H1 (cell line): ENCODE measurements around the gene NEUROD4. TPM values are rescaled to one million over a fixed set of nuclear protein-coding genes. Genes with fewer than 3 reads are reported as not detected.

Experiments
- CTCF ChIA-PET: fragments of 300-600 bp; sonication (Branson Sonifier 250); formaldehyde crosslinking; loops from one replicate; lab custom pipeline; 2021; ENCODE audit not compliant: partially characterized antibody; lab: Charles Lee
- POLR2A ChIA-PET: fragments of 300-600 bp; sonication (Branson Sonifier 250); formaldehyde crosslinking; loops from one replicate; lab custom pipeline; 2021; ENCODE audit warnings: inconsistent platforms; ENCODE audit not compliant: partially characterized antibody; lab: Charles Lee
- DNase-seq, 2 experiments: peaks; one replicate each; pipeline versions ENCODE4 v3.0.0 to v3.0.0-alpha.2; 2010 to 2022; ENCODE audit warnings: low spot score in 2 of 2, low read depth in 1 of 2, mixed read lengths in 1 of 2
- FAIRE-seq: peaks from 2 replicates; lab custom pipeline; 2011; peaks lifted over from hg19 to GRCh38; lab: Jason Lieb, UNC
- H2AFZ ChIP-seq: 2 replicates; pipeline ENCODE4 v1.8.1; 2012; ENCODE audit warnings: low read length, inconsistent platforms
- H2AK5ac ChIP-seq: 2 replicates; pipeline ENCODE4 v1.6.1; 2013; ENCODE audit warnings: low read depth, low read length
- H2BK120ac ChIP-seq: replicated peaks from 2 replicates; pipeline ENCODE3; 2013; ENCODE audit warnings: low read depth, low read length, inconsistent platforms
- H2BK12ac ChIP-seq: 2 replicates; pipeline ENCODE4 v1.6.1; 2013; ENCODE audit warnings: low read depth, low read length
- H2BK15ac ChIP-seq: 2 replicates; pipeline ENCODE4 v1.6.1; 2013; ENCODE audit warnings: low read length
- H2BK20ac ChIP-seq: 2 replicates; pipeline ENCODE4 v1.6.1; 2013; ENCODE audit warnings: low read length
- H2BK5ac ChIP-seq: 2 replicates; pipeline ENCODE4 v1.6.1; 2013; ENCODE audit warnings: low read depth, low read length
- H3K14ac ChIP-seq: 2 replicates; pipeline ENCODE4 v1.6.1; 2013; ENCODE audit warnings: inconsistent platforms; ENCODE audit not compliant: insufficient read length
- H3K18ac ChIP-seq: 2 replicates; pipeline ENCODE4 v1.6.1; 2013; ENCODE audit warnings: low read length; ENCODE audit errors: extremely low read depth
- H3K23ac ChIP-seq: 2 replicates; pipeline ENCODE4 v1.6.1; 2013; ENCODE audit warnings: inconsistent platforms; ENCODE audit not compliant: insufficient read length
- H3K23me2 ChIP-seq: 2 replicates; pipeline ENCODE4 v1.6.1; 2013; ENCODE audit warnings: low read depth, low read length
- H3K27ac ChIP-seq: 2 replicates; pipeline ENCODE4 v1.6.1; 2011; ENCODE audit warnings: low read depth, low read length, inconsistent platforms
- H3K27me3 ChIP-seq, 4 experiments: replicated peaks in 1 of 4; 1 replicate in 1 of 4; 2 replicates in 3 of 4; pipeline versions ENCODE4 v1.6.1 to v1.8.1; 2011 to 2013; ENCODE audit warnings: low read length in 3 of 4, mild to moderate bottlenecking in 3 of 4, inconsistent platforms in 2 of 4, mixed read lengths in 2 of 4, moderate library complexity in 1 of 4; ENCODE audit not compliant: control insufficient read depth in 3 of 4, insufficient read depth in 3 of 4; ENCODE audit errors: extremely low read depth in 1 of 4
- H3K36me3 ChIP-seq, 4 experiments: 2 replicates each; pipeline versions ENCODE4 v1.6.1 to v1.8.1; 2011 to 2013; ENCODE audit warnings: mild to moderate bottlenecking in 4 of 4, low read length in 3 of 4, moderate library complexity in 2 of 4, control low read depth in 1 of 4, inconsistent platforms in 1 of 4; ENCODE audit not compliant: insufficient read depth in 4 of 4, control insufficient read depth in 2 of 4
- H3K4ac ChIP-seq: replicated peaks from 2 replicates; pipeline ENCODE3; 2013; ENCODE audit warnings: low read length, low read depth, mixed read lengths, inconsistent platforms; ENCODE audit not compliant: insufficient read length
- H3K4me1 ChIP-seq, 4 experiments: replicated peaks in 1 of 4; 1 replicate in 1 of 4; 2 replicates in 3 of 4; pipeline versions ENCODE4 v1.6.1 to v1.8.1; 2011 to 2013; ENCODE audit warnings: low read length in 3 of 4, inconsistent platforms in 2 of 4, mixed read lengths in 1 of 4; ENCODE audit not compliant: insufficient read depth in 4 of 4, control insufficient read depth in 3 of 4
- H3K4me2 ChIP-seq, 2 experiments: 2 replicates each; pipeline versions ENCODE4 v1.6.1 to v1.8.1; 2011 to 2013; ENCODE audit warnings: low read depth in 2 of 2, low read length in 2 of 2, control low read depth in 1 of 2, inconsistent platforms in 1 of 2, mild to moderate bottlenecking in 1 of 2; ENCODE audit not compliant: insufficient read depth in 1 of 2
- H3K4me3 ChIP-seq, 4 experiments: fragments of 200-600, 300-600 bp in 1 of 4; sonication (generic), shearing (Covaris generic), sonication (Bioruptor Twin) in 1 of 4; 2 replicates each; pipeline versions ENCODE4 v1.5.1 to v1.8.1; 2011 to 2016; ENCODE audit warnings: low read length in 4 of 4, low read depth in 3 of 4, control low read depth in 2 of 4, inconsistent platforms in 2 of 4, mild to moderate bottlenecking in 2 of 4, mixed read lengths in 1 of 4, moderate library complexity in 1 of 4; ENCODE audit not compliant: insufficient read depth in 2 of 4; ENCODE audit errors: extremely low read depth in 1 of 4
- H3K56ac ChIP-seq: replicated peaks from 2 replicates; pipeline ENCODE3; 2013; ENCODE audit warnings: low read depth, mild to moderate bottlenecking, mixed read lengths, low read length, inconsistent platforms; ENCODE audit not compliant: insufficient read length
- H3K79me1 ChIP-seq: 2 replicates; pipeline ENCODE4 v1.6.1; 2013; ENCODE audit warnings: low read depth, low read length, control low read depth
- H3K79me2 ChIP-seq, 2 experiments: 2 replicates each; pipeline versions ENCODE4 v1.6.1 to v1.8.1; 2012 to 2013; ENCODE audit warnings: low read length in 2 of 2, mild to moderate bottlenecking in 2 of 2, inconsistent platforms in 1 of 2; ENCODE audit not compliant: insufficient read depth in 2 of 2, control insufficient read depth in 1 of 2
- H3K9ac ChIP-seq, 4 experiments: replicated peaks in 1 of 4; 1 replicate in 1 of 4; 2 replicates in 3 of 4; pipeline versions ENCODE4 v1.6.1 to v1.8.1; 2011 to 2013; ENCODE audit warnings: low read depth in 3 of 4, low read length in 3 of 4, control low read depth in 2 of 4, mild to moderate bottlenecking in 2 of 4, moderate library complexity in 2 of 4, inconsistent platforms in 1 of 4; ENCODE audit errors: extremely low read depth in 1 of 4
- H3K9me3 ChIP-seq, 2 experiments: 2 replicates each; pipeline versions ENCODE4 v1.6.1 to v1.8.1; 2012 to 2013; ENCODE audit warnings: mild to moderate bottlenecking in 2 of 2, moderate library complexity in 2 of 2, control low read depth in 1 of 2, inconsistent platforms in 1 of 2, low read depth in 1 of 2, low read length in 1 of 2, mixed read lengths in 1 of 2; ENCODE audit not compliant: insufficient read depth in 2 of 2
- H4K20me1 ChIP-seq, 2 experiments: replicated peaks in 1 of 2; 2 replicates each; pipeline versions ENCODE3 to v1.8.1; 2011 to 2013; ENCODE audit warnings: inconsistent platforms in 2 of 2, low read length in 2 of 2, mild to moderate bottlenecking in 1 of 2; ENCODE audit not compliant: insufficient read depth in 2 of 2, control insufficient read depth in 1 of 2
- H4K5ac ChIP-seq: 2 replicates; pipeline ENCODE4 v1.6.1; 2013; ENCODE audit warnings: low read length, low read depth, mixed read lengths, inconsistent platforms; ENCODE audit not compliant: insufficient read length
- H4K8ac ChIP-seq: 2 replicates; pipeline ENCODE4 v1.8.0; 2013; ENCODE audit warnings: mild to moderate bottlenecking, moderate library complexity, low read length, inconsistent platforms; ENCODE audit not compliant: insufficient read depth; ENCODE audit errors: extremely low read depth
- H4K91ac ChIP-seq: replicated peaks from 2 replicates; pipeline ENCODE3; 2013; ENCODE audit warnings: low read length, mixed read lengths, inconsistent platforms; ENCODE audit not compliant: insufficient read length
- MAX ChIP-seq: IDR thresholded peaks from 2 replicates; pipeline ENCODE4 v1.6.1; 2012; ENCODE audit warnings: inconsistent platforms
- WGBS, 2 experiments: shearing (Covaris generic) in 1 of 2; methylation state at CpG; one replicate each; pipeline versions ENCODE4 v1.1.6 to v1.1.7; 2013 to 2015; ENCODE audit warnings: low lambda C conversion rate in 2 of 2, mixed read lengths in 2 of 2, inconsistent platforms in 1 of 2, low coverage in 1 of 2, missing lambda C conversion rate in 1 of 2; ENCODE audit not compliant: insufficient replicate concordance in 2 of 2, insufficient coverage in 1 of 2, insufficient read length in 1 of 2; ENCODE audit errors: extremely low coverage in 1 of 2, missing lambda C conversion rate in 1 of 2; 5-methylcytosine and 5-hydroxymethylcytosine counted together
- polyA plus RNA-seq, 7 experiments: library from polyadenylated mRNA; depleted of rRNA in 3 of 7; stranded (reverse) in 5 of 7; unstranded in 2 of 7; fragments of >200 nt in 5 of 7; fragments of 200-250 nt in 2 of 7; gene quantifications; 1 replicate in 5 of 7; 2 replicates in 1 of 7; 4 replicates in 1 of 7; pipeline versions ENCODE4 v1.2.1 to v1.2.3, GENCODE V29; 2011 to 2013; ENCODE audit warnings: missing spikeins in 2 of 7, mixed read lengths in 2 of 7
- total RNA-seq: library from RNA; stranded (reverse); fragmentation: NEBNext Ultra II Directional; extraction: Animal tissue kit (Norgen Biotek cat#: 25700); gene quantifications from 2 replicates; pipeline ENCODE4 v1.2.1, GENCODE V29; 2021

The NEUROD4 gene
- total and polyA plus RNA-seq, 2 of the 8 experiments (the other 6 are each of a cell fraction or from before 2014, with no cell fraction given) = not detected

- no peak overlapping the region for H2BK5ac ChIP-seq
- no peak overlapping the region for H3K23ac ChIP-seq
- no peak overlapping the region for H3K18ac ChIP-seq
- no peaks in the 10 kb centered on the region for H3K4me1 ChIP-seq
- no peaks in the 10 kb centered on the region for H3K79me1 ChIP-seq
- H4K5ac ChIP-seq = no peak overlapping the region
- no peak overlapping the region for H3K4ac ChIP-seq
- no peaks in the 10 kb centered on the region for H3K9me3 ChIP-seq
- H3K27ac ChIP-seq = no peak overlapping the region
- no peaks in the 10 kb centered on the region for H3K36me3 ChIP-seq
- no peak overlapping the region for H3K14ac ChIP-seq
- no peak overlapping the region for H2AFZ ChIP-seq
- no peak overlapping the region for H2BK12ac ChIP-seq
- H2AK5ac ChIP-seq = no peak overlapping the region
- no peaks in the 10 kb centered on the region for H3K23me2 ChIP-seq
- no peak overlapping the region for H2BK20ac ChIP-seq
- H4K20me1 ChIP-seq = peaks cover 0 to 2% of the 10 kb centered on the region in 2 experiments
- H3K4me3 ChIP-seq = no peak overlapping the region
- no peak for DNase-seq
- POLR2A ChIA-PET = interaction anchor here (1.0 to 1.4 kb wide), 2 partner anchors 9 to 17 kb away, joined by 3 to 4 read pairs; no protein-coding TSS in a partner anchor
- no peak overlapping the region for H3K56ac ChIP-seq
- no peaks in the 10 kb centered on the region for H3K27me3 ChIP-seq
- no peak overlapping the region for H3K4me2 ChIP-seq
- no peak overlapping the region for H2BK15ac ChIP-seq
- no peak overlapping the region for H2BK120ac ChIP-seq
- no peak for FAIRE-seq
- no peak for TF ChIP-seq MAX
- 81% methylated on average over 2 of the region's 2 CpGs; no CpG with 5 or more reads in 1 of the 2 experiments for WGBS, 2 experiments
- CTCF ChIA-PET = interaction anchor here (0.8 to 1.8 kb wide), 3 partner anchors 14 to 48 kb away, joined by 3 to 8 read pairs (median 3); no protein-coding TSS in a partner anchor
- H4K91ac ChIP-seq = no peak overlapping the region
- H4K8ac ChIP-seq = no peak overlapping the region
- no peak overlapping the region for H3K9ac ChIP-seq
- no peaks in the 10 kb centered on the region for H3K79me2 ChIP-seq
These were observed 4.8 kb downstream of the NEUROD4 start for GRCh38 chr12:55024575-55024974.
